ENCODE data around the gene FAM200C.

FAM200C gene

DNA sequence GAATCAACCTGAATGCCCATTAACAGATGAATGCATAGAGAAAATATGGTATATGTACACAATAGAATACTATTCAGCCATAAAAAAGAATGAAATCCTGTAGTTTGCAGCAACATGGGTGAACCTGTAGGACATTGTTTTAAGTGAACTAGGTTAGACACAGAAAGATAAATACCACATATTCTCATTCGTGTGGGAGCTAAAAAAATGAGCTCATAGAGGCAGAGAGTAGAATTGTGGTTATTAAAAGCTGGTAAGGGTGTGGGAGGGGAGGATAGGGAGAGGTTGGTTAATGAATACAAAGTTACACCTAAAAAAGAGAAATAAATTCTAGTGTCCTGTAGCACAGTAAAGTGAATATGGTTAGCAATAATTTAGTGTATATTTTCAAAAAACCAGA lies 45.3 kb upstream of the FAM200C start:
- TF ChIP-seq POLR2AphosphoS5 (IDR thresholded peaks at IDR 0.05; ENCODE audit: low read depth), result no peak
- TF ChIP-seq, protein P1, sequence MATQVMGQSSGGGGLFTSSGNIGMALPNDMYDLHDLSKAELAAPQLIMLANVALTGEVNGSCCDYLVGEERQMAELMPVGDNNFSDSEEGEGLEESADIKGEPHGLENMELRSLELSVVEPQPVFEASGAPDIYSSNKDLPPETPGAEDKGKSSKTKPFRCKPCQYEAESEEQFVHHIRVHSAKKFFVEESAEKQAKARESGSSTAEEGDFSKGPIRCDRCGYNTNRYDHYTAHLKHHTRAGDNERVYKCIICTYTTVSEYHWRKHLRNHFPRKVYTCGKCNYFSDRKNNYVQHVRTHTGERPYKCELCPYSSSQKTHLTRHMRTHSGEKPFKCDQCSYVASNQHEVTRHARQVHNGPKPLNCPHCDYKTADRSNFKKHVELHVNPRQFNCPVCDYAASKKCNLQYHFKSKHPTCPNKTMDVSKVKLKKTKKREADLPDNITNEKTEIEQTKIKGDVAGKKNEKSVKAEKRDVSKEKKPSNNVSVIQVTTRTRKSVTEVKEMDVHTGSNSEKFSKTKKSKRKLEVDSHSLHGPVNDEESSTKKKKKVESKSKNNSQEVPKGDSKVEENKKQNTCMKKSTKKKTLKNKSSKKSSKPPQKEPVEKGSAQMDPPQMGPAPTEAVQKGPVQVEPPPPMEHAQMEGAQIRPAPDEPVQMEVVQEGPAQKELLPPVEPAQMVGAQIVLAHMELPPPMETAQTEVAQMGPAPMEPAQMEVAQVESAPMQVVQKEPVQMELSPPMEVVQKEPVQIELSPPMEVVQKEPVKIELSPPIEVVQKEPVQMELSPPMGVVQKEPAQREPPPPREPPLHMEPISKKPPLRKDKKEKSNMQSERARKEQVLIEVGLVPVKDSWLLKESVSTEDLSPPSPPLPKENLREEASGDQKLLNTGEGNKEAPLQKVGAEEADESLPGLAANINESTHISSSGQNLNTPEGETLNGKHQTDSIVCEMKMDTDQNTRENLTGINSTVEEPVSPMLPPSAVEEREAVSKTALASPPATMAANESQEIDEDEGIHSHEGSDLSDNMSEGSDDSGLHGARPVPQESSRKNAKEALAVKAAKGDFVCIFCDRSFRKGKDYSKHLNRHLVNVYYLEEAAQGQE (IDR thresholded peaks at IDR 0.05; ENCODE audit: insufficient replicate concordance, low read depth), result no peak
- TF ChIP-seq SPI1 (IDR thresholded peaks at IDR 0.05; ENCODE audit: borderline replicate concordance, low read depth), result no peak
- TF ChIP-seq, protein P2, sequence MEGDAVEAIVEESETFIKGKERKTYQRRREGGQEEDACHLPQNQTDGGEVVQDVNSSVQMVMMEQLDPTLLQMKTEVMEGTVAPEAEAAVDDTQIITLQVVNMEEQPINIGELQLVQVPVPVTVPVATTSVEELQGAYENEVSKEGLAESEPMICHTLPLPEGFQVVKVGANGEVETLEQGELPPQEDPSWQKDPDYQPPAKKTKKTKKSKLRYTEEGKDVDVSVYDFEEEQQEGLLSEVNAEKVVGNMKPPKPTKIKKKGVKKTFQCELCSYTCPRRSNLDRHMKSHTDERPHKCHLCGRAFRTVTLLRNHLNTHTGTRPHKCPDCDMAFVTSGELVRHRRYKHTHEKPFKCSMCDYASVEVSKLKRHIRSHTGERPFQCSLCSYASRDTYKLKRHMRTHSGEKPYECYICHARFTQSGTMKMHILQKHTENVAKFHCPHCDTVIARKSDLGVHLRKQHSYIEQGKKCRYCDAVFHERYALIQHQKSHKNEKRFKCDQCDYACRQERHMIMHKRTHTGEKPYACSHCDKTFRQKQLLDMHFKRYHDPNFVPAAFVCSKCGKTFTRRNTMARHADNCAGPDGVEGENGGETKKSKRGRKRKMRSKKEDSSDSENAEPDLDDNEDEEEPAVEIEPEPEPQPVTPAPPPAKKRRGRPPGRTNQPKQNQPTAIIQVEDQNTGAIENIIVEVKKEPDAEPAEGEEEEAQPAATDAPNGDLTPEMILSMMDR (IDR thresholded peaks at IDR 0.05; ENCODE audit: insufficient read depth, low read length), result no peak
- no peak for TF ChIP-seq GABPA (IDR thresholded peaks at IDR 0.05; ENCODE audit: low read depth)
- H3K27ac ChIP-seq (replicated peaks), result no peak overlapping the region
- DNase-seq (ENCODE audit: low read depth in 1 of 2, low spot score in 1 of 2), result no peak
- H3K27me3 ChIP-seq (ENCODE audit: insufficient read depth, poor library complexity, severe bottlenecking), result no peaks in the 10 kb centered on the region
- no peak overlapping the region for H3K4me3 ChIP-seq (replicated peaks; ENCODE audit: insufficient read depth, low read length)

DNA sequence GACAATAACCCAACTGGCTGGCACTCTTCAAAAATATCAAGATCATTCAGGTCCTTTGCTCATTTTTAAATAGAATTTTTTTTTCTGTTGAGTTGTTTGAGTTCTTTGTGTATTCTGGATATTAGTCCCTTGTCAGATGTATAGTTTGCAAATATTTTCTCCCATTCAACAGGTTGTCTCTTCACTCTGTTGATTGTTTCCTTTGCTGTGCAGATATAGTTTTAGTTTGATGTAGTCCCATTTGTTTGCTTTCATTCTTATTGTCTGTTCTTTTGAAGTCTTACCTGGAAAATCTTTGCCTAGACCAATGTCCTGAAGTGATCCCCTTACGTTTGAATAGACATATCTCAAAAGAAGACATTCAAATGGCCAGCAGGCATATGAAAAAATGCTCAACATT lies 44.6 kb upstream of the FAM200C start:
- no peak for DNase-seq (ENCODE audit: low read depth in 1 of 2, low spot score in 1 of 2)
- TF ChIP-seq GABPA (IDR thresholded peaks at IDR 0.05; ENCODE audit: low read depth) (no peak), SPI1 (IDR thresholded peaks at IDR 0.05; ENCODE audit: borderline replicate concordance, low read depth) (no peak), POLR2AphosphoS5 (IDR thresholded peaks at IDR 0.05; ENCODE audit: low read depth) (no peak)
- TF ChIP-seq, protein P2 (IDR thresholded peaks at IDR 0.05; ENCODE audit: insufficient read depth, low read length), result no peak
- no peak overlapping the region for H3K4me3 ChIP-seq (replicated peaks; ENCODE audit: insufficient read depth, low read length)
- no peaks in the 10 kb centered on the region for H3K27me3 ChIP-seq (ENCODE audit: insufficient read depth, poor library complexity, severe bottlenecking)
- no peak overlapping the region for H3K27ac ChIP-seq (replicated peaks)

DNA sequence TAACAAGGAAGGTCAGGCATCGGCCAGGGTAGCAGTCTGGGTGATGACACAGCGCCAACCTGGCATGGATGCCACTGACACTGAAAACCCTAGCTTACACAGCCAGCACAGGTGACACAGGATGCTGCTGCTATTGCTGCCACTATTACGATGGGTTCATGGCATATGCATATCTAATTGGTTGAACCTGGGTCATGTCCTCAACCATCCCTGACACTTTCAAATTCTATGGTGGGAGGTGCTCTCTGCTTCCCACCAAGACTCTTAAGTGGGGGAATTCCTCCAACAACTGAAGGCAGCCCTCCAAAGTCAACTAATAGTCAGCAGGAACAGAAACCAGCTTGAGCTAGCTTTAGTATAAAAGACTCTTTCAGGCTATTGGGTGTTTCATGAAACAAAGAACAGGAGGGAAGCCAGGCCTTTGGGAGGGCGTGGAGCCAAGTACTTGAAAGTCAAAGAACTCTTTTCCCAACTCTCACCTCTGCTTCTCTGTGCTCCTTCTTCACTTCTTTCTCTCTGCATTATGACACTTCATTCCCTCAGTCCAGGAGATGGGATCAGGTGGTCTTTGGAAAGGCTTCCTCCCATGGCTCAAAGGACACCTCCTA lies 43.1 kb upstream of the FAM200C start:
- DNase-seq (ENCODE audit: low read depth in 1 of 2, low spot score in 1 of 2), result no peak
- no peak for TF ChIP-seq POLR2AphosphoS5 (IDR thresholded peaks at IDR 0.05; ENCODE audit: low read depth)
- TF ChIP-seq, protein P2 (IDR thresholded peaks at IDR 0.05; ENCODE audit: insufficient read depth, low read length), result no peak
- TF ChIP-seq, protein P1 (IDR thresholded peaks at IDR 0.05; ENCODE audit: insufficient replicate concordance, low read depth), result no peak
- no peak for TF ChIP-seq GABPA (IDR thresholded peaks at IDR 0.05; ENCODE audit: low read depth)
- TF ChIP-seq SPI1 (IDR thresholded peaks at IDR 0.05; ENCODE audit: borderline replicate concordance, low read depth), result no peak
- no peak overlapping the region for H3K27ac ChIP-seq (replicated peaks)
- no peaks in the 10 kb centered on the region for H3K27me3 ChIP-seq (ENCODE audit: insufficient read depth, poor library complexity, severe bottlenecking)
- H3K4me3 ChIP-seq (replicated peaks; ENCODE audit: insufficient read depth, low read length), result no peak overlapping the region

DNA sequence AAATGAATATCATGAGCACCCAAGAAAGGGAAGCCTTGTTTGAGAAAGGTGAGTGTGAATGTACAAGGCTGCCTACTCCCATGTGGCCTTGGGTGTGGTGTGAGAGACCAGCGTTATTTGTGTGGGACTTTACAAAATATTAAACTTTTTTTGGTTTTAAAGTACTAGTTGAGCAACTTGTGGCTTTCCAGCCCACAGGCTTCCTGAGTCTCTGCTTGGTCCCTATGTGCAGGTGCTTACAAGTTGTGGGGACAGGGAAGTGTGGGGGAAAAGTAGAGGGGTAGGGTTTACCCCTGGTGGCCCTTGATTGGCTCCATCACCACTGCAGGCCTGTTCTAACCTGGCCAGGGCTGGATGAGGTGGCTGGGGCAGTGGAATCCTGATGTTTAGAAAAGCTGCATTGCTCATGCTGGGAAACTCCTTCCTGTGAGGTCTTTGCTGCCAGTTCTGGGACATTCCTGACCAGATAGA lies 41.5 kb upstream of the FAM200C start:
- H3K4me3 ChIP-seq (replicated peaks; ENCODE audit: insufficient read depth, low read length), result no peak overlapping the region
- H3K27me3 ChIP-seq (ENCODE audit: insufficient read depth, poor library complexity, severe bottlenecking), result no peaks in the 10 kb centered on the region
- no peak overlapping the region for H3K27ac ChIP-seq (replicated peaks)
- TF ChIP-seq SPI1 (IDR thresholded peaks at IDR 0.05; ENCODE audit: borderline replicate concordance, low read depth) (no peak), GABPA (IDR thresholded peaks at IDR 0.05; ENCODE audit: low read depth) (no peak), POLR2AphosphoS5 (IDR thresholded peaks at IDR 0.05; ENCODE audit: low read depth) (no peak)
- TF ChIP-seq, protein P1 (IDR thresholded peaks at IDR 0.05; ENCODE audit: insufficient replicate concordance, low read depth), result no peak
- TF ChIP-seq, protein P2 (IDR thresholded peaks at IDR 0.05; ENCODE audit: insufficient read depth, low read length), result no peak
- peak in 1 of 2 experiments; percentile 17 for DNase-seq (ENCODE audit: low read depth in 1 of 2, low spot score in 1 of 2)
